Effector memory CD4-positive, alpha-beta T cell (primary cell): ENCODE results near the gene HBE1.

ENCODE experiments used
- DNase-seq, 3 donors: peaks; one replicate each; pipeline ENCODE4 v3.0.0-alpha.2; 2020
- H3K27ac ChIP-seq: 2 replicates; pipeline ENCODE4 v1.7.0; 2013; ENCODE audit warnings: mild to moderate bottlenecking, low read length, moderate library complexity; ENCODE audit not compliant: insufficient read depth, poor library complexity, severe bottlenecking
- H3K27me3 ChIP-seq: replicated peaks from 2 replicates; pipeline ENCODE4 v1.7.0; 2013; ENCODE audit warnings: mild to moderate bottlenecking, low read length; ENCODE audit not compliant: insufficient read depth, control insufficient read depth, poor library complexity, severe bottlenecking
- H3K36me3 ChIP-seq: 2 replicates; pipeline ENCODE4 v1.7.0; 2013; ENCODE audit warnings: mild to moderate bottlenecking, low read length, moderate library complexity; ENCODE audit not compliant: control insufficient read depth, insufficient read depth
- H3K4me1 ChIP-seq: 2 replicates; pipeline ENCODE4 v1.7.0; 2013; ENCODE audit warnings: low read length, mild to moderate bottlenecking; ENCODE audit not compliant: control insufficient read depth, insufficient read depth, poor library complexity, severe bottlenecking
- H3K4me3 ChIP-seq: 2 replicates; pipeline ENCODE4 v1.7.0; 2013; ENCODE audit warnings: low read length, low read depth, mild to moderate bottlenecking; ENCODE audit not compliant: insufficient read depth, poor library complexity, severe bottlenecking
- H3K9me3 ChIP-seq: 2 replicates; pipeline ENCODE4 v1.7.0; 2013; ENCODE audit warnings: mild to moderate bottlenecking, low read length, moderate library complexity; ENCODE audit not compliant: control insufficient read depth

Gene HBE1

GRCh38 chr11:5247472-5248192, 22.1 kb downstream of the HBE1 start:
- no peaks in the 10 kb centered on the region for H3K36me3 ChIP-seq
- no peaks in the 10 kb centered on the region for H3K27me3 ChIP-seq
- no peaks in the 10 kb centered on the region for H3K9me3 ChIP-seq
- H3K27ac ChIP-seq: no peak overlapping the region
- H3K4me1 ChIP-seq: no peaks in the 10 kb centered on the region
- no peak for DNase-seq
- no peak overlapping the region for H3K4me3 ChIP-seq

GRCh38 chr11:5246772-5247471, 22.8 kb downstream of the HBE1 start:
- DNase-seq: no peak
- no peaks in the 10 kb centered on the region for H3K36me3 ChIP-seq
- H3K4me3 ChIP-seq: no peak overlapping the region
- no peaks in the 10 kb centered on the region for H3K27me3 ChIP-seq
- no peaks in the 10 kb centered on the region for H3K9me3 ChIP-seq
- no peak overlapping the region for H3K27ac ChIP-seq
- no peaks in the 10 kb centered on the region for H3K4me1 ChIP-seq

- Histone ChIP-seq H3K27me3 (no peaks in the 10 kb centered on the region), H3K4me3 (no peak overlapping the region), H3K27ac (no peak overlapping the region), H3K4me1 (no peaks in the 10 kb centered on the region), H3K9me3 (no peaks in the 10 kb centered on the region), H3K36me3 (no peaks in the 10 kb centered on the region)
- no peak for DNase-seq
These were observed 24.6 kb downstream of the HBE1 start for GRCh38 chr11:5245155-5245554.

- Histone ChIP-seq H3K9me3 (no peaks in the 10 kb centered on the region), H3K27me3 (no peaks in the 10 kb centered on the region), H3K4me3 (no peak overlapping the region), H3K36me3 (no peaks in the 10 kb centered on the region), H3K4me1 (no peaks in the 10 kb centered on the region), H3K27ac (no peak overlapping the region)
- no peak for DNase-seq
These were observed 25.9 kb downstream of the HBE1 start for GRCh38 chr11:5243816-5244180.

- Histone ChIP-seq H3K36me3 (no peaks in the 10 kb centered on the region), H3K4me1 (no peaks in the 10 kb centered on the region), H3K4me3 (no peak overlapping the region), H3K27ac (no peak overlapping the region), H3K9me3 (no peaks in the 10 kb centered on the region), H3K27me3 (no peaks in the 10 kb centered on the region)
- no peak for DNase-seq
These were observed 26.6 kb downstream of the HBE1 start for GRCh38 chr11:5242933-5243815.

GRCh38 chr11:5242208-5242607, 27.5 kb downstream of the HBE1 start:
- no peaks in the 10 kb centered on the region for H3K27me3 ChIP-seq
- no peak overlapping the region for H3K4me3 ChIP-seq
- H3K9me3 ChIP-seq: no peaks in the 10 kb centered on the region
- DNase-seq: no peak
- H3K4me1 ChIP-seq: no peaks in the 10 kb centered on the region
- H3K36me3 ChIP-seq: no peaks in the 10 kb centered on the region
- no peak overlapping the region for H3K27ac ChIP-seq

- H3K9me3 ChIP-seq: no peaks in the 10 kb centered on the region
- H3K4me1 ChIP-seq: no peaks in the 10 kb centered on the region
- H3K36me3 ChIP-seq: no peaks in the 10 kb centered on the region
- H3K4me3 ChIP-seq: no peak overlapping the region
- H3K27me3 ChIP-seq: no peaks in the 10 kb centered on the region
- DNase-seq: no peak
- H3K27ac ChIP-seq: no peak overlapping the region
These were observed 28.3 kb downstream of the HBE1 start for GRCh38 chr11:5241458-5241857.

GRCh38 chr11:5240458-5240857, 29.3 kb downstream of the HBE1 start:
- H3K4me1 ChIP-seq: no peaks in the 10 kb centered on the region
- H3K36me3 ChIP-seq: no peaks in the 10 kb centered on the region
- no peaks in the 10 kb centered on the region for H3K27me3 ChIP-seq
- no peaks in the 10 kb centered on the region for H3K9me3 ChIP-seq
- DNase-seq: no peak
- no peak overlapping the region for H3K27ac ChIP-seq
- no peak overlapping the region for H3K4me3 ChIP-seq

- no peak overlapping the region for H3K4me3 ChIP-seq
- H3K9me3 ChIP-seq: no peaks in the 10 kb centered on the region
- no peak for DNase-seq
- no peak overlapping the region for H3K27ac ChIP-seq
- no peaks in the 10 kb centered on the region for H3K4me1 ChIP-seq
- no peaks in the 10 kb centered on the region for H3K36me3 ChIP-seq
- H3K27me3 ChIP-seq: no peaks in the 10 kb centered on the region
These were observed 29.7 kb downstream of the HBE1 start for GRCh38 chr11:5240056-5240455.

- DNase-seq: no peak
- no peaks in the 10 kb centered on the region for H3K36me3 ChIP-seq
These were observed 30.7 kb downstream of the HBE1 start for GRCh38 chr11:5239046-5239445.

More at GRCh38 chr11:5239046-5239445, 30.7 kb downstream of the HBE1 start:
- Histone ChIP-seq H3K27ac (no peak overlapping the region), H3K27me3 (no peaks in the 10 kb centered on the region), H3K4me3 (no peak overlapping the region), H3K4me1 (no peaks in the 10 kb centered on the region), H3K9me3 (no peaks in the 10 kb centered on the region)
